ENCODE results near the gene RAPGEF2.

Gene RAPGEF2

DNA sequence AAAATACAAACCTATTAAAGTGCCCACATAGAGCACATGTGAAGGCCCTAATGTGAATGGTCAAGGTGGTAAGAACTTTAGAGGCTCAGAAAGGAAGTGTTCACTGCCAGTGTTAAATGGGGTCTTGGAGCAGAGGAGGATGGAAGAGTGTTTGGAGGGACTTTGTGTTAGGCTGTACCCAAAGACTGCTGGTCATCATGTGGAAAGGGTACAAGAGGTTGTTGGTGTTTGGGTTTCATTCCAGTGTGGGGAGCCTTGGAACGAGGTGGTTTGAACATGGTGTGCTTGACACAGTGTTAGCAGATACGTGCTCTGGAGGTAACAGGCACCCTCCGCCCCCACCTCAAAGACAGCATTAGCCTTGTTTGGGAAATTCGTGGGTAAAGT is 73.1 kb downstream of the RAPGEF2 start (continued):
- TF ChIP-seq, protein P1, sequence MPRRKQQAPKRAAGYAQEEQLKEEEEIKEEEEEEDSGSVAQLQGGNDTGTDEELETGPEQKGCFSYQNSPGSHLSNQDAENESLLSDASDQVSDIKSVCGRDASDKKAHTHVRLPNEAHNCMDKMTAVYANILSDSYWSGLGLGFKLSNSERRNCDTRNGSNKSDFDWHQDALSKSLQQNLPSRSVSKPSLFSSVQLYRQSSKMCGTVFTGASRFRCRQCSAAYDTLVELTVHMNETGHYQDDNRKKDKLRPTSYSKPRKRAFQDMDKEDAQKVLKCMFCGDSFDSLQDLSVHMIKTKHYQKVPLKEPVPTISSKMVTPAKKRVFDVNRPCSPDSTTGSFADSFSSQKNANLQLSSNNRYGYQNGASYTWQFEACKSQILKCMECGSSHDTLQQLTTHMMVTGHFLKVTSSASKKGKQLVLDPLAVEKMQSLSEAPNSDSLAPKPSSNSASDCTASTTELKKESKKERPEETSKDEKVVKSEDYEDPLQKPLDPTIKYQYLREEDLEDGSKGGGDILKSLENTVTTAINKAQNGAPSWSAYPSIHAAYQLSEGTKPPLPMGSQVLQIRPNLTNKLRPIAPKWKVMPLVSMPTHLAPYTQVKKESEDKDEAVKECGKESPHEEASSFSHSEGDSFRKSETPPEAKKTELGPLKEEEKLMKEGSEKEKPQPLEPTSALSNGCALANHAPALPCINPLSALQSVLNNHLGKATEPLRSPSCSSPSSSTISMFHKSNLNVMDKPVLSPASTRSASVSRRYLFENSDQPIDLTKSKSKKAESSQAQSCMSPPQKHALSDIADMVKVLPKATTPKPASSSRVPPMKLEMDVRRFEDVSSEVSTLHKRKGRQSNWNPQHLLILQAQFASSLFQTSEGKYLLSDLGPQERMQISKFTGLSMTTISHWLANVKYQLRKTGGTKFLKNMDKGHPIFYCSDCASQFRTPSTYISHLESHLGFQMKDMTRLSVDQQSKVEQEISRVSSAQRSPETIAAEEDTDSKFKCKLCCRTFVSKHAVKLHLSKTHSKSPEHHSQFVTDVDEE (CRISPR knock-in tag; IDR thresholded peaks at IDR 0.05) = no peak

DNA sequence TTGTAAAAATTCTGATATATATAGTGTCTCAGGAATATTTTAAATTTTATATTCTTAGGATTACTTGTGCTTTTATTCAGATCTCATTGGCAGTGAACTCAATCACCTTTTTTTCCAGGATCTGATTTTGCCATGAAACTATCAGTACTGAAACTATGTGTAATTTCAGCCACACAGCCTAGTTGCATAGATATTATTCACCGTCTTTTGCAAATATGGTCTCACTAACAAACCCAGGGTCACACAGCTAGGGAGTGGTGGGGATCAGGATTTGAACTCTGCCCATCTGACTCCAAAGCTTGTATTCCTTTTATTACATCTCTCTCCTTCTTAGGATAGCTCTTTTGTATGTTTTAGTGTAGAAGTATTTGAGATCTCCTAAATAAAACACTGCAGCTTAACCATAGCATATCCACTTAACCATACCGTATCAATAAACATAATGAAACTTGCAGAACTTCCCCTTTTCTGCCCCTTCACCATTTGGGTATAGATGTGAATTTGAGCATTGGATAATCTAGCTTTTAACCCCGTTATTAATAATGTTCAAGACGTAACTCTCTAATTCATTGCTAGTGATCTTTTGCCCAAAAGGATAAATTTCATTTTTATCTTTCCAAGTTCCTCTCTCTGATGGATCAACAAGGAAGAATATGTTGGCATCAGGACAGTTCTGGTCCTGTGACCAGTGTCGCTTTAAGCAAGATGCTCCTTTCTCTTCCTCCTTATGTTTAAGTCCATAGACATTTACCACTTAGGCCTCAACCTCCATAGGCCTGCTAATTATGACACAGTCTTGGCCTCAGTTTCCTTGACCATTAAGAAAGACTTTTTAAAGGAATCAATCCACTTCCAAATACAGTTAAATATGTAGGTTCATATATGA is 74.6 kb downstream of the RAPGEF2 start:
- TF ChIP-seq ARNTL (CRISPR knock-in tag; IDR thresholded peaks at IDR 0.05; ENCODE audit: borderline replicate concordance, low read depth) (no peak), PPARA (CRISPR knock-in tag; IDR thresholded peaks at IDR 0.05; ENCODE audit: borderline replicate concordance) (no peak), CSDC2 (CRISPR knock-in tag; IDR thresholded peaks at IDR 0.05) (no peak), ZNF565 (CRISPR knock-in tag; conservative IDR thresholded peaks at IDR 0.05; ENCODE audit: low read depth) (no peak), ISL1 (CRISPR knock-in tag; IDR thresholded peaks at IDR 0.05) (no peak), TCF4 (CRISPR knock-in tag; IDR thresholded peaks at IDR 0.05; ENCODE audit: borderline replicate concordance) (no peak), ZNF8 (CRISPR knock-in tag; IDR thresholded peaks at IDR 0.05) (no peak), ESRRG (CRISPR knock-in tag; IDR thresholded peaks at IDR 0.05) (no peak), TOX (CRISPR knock-in tag; IDR thresholded peaks at IDR 0.05; ENCODE audit: borderline replicate concordance) (no peak), SNAI2 (CRISPR knock-in tag; IDR thresholded peaks at IDR 0.05) (no peak), OSR1 (CRISPR knock-in tag; IDR thresholded peaks at IDR 0.05) (no peak), ZNF70 (CRISPR knock-in tag; IDR thresholded peaks at IDR 0.05) (no peak), ZFP30 (CRISPR knock-in tag; IDR thresholded peaks at IDR 0.05) (no peak)
- TF ChIP-seq, protein P2, sequence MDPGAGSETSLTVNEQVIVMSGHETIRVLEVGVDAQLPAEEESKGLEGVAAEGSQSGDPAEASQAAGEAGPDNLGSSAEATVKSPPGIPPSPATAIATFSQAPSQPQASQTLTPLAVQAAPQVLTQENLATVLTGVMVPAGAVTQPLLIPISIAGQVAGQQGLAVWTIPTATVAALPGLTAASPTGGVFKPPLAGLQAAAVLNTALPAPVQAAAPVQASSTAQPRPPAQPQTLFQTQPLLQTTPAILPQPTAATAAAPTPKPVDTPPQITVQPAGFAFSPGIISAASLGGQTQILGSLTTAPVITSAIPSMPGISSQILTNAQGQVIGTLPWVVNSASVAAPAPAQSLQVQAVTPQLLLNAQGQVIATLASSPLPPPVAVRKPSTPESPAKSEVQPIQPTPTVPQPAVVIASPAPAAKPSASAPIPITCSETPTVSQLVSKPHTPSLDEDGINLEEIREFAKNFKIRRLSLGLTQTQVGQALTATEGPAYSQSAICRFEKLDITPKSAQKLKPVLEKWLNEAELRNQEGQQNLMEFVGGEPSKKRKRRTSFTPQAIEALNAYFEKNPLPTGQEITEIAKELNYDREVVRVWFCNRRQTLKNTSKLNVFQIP (CRISPR knock-in tag; IDR thresholded peaks at IDR 0.05; ENCODE audit: borderline replicate concordance, low read depth) = no peak
- TF ChIP-seq, protein P3, sequence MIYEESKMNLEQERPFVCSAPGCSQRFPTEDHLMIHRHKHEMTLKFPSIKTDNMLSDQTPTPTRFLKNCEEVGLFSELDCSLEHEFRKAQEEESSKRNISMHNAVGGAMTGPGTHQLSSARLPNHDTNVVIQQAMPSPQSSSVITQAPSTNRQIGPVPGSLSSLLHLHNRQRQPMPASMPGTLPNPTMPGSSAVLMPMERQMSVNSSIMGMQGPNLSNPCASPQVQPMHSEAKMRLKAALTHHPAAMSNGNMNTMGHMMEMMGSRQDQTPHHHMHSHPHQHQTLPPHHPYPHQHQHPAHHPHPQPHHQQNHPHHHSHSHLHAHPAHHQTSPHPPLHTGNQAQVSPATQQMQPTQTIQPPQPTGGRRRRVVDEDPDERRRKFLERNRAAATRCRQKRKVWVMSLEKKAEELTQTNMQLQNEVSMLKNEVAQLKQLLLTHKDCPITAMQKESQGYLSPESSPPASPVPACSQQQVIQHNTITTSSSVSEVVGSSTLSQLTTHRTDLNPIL (CRISPR knock-in tag; IDR thresholded peaks at IDR 0.05; ENCODE audit: low read depth) = no peak
- TF ChIP-seq, protein P4, sequence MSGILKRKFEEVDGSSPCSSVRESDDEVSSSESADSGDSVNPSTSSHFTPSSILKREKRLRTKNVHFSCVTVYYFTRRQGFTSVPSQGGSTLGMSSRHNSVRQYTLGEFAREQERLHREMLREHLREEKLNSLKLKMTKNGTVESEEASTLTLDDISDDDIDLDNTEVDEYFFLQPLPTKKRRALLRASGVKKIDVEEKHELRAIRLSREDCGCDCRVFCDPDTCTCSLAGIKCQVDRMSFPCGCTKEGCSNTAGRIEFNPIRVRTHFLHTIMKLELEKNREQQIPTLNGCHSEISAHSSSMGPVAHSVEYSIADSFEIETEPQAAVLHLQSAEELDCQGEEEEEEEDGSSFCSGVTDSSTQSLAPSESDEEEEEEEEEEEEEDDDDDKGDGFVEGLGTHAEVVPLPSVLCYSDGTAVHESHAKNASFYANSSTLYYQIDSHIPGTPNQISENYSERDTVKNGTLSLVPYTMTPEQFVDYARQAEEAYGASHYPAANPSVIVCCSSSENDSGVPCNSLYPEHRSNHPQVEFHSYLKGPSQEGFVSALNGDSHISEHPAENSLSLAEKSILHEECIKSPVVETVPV (CRISPR knock-in tag; IDR thresholded peaks at IDR 0.05) = no peak

DNA sequence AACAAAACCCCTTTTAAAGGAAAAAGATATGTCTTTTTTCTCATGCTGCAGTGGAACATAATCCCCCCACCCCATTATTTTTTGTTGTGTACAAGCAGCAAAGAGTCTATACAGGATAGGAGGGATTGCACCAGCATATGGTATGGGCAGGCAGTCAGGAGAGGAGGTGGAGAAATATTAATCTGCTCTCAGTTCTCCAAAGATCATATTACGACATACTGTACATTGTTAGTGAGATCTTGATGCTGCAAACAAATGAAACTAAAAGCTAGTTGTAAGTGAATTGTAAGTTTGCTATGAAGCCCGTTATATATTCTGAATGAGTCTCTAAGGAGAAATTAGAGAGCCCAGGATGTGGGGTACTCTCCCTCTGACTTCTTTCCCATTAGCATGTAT is 75.3 kb downstream of the RAPGEF2 start:
- TF ChIP-seq BACH2 (CRISPR knock-in tag; IDR thresholded peaks at IDR 0.05; ENCODE audit: borderline replicate concordance) = no peak
- TF ChIP-seq, protein P5, sequence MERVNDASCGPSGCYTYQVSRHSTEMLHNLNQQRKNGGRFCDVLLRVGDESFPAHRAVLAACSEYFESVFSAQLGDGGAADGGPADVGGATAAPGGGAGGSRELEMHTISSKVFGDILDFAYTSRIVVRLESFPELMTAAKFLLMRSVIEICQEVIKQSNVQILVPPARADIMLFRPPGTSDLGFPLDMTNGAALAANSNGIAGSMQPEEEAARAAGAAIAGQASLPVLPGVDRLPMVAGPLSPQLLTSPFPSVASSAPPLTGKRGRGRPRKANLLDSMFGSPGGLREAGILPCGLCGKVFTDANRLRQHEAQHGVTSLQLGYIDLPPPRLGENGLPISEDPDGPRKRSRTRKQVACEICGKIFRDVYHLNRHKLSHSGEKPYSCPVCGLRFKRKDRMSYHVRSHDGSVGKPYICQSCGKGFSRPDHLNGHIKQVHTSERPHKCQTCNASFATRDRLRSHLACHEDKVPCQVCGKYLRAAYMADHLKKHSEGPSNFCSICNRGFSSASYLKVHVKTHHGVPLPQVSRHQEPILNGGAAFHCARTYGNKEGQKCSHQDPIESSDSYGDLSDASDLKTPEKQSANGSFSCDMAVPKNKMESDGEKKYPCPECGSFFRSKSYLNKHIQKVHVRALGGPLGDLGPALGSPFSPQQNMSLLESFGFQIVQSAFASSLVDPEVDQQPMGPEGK (CRISPR knock-in tag; IDR thresholded peaks at IDR 0.05; ENCODE audit: borderline replicate concordance) = no peak
- no peak for ATAC-seq

More for the DNA sequence above, 74.6 kb downstream of the RAPGEF2 start:
- ATAC-seq = no peak
